Dermis blood vessel endothelial cell (primary cell): Measurements from ENCODE around the gene PSMG3. TPM values are rescaled to one million over a fixed set of nuclear protein-coding genes. Genes with fewer than 3 reads are reported as not detected.
"Not testable (repeated sequence)": the region's sequence is repeated elsewhere in the genome, so short reads cannot be mapped to it uniquely, and the experiment has no call there.

ENCODE experiments used
- DNase-seq: peaks from one replicate; pipeline ENCODE4 v3.0.0; 2010
- total RNA-seq: library from RNA; depleted of rRNA; stranded (reverse); fragments of >200 nt; gene quantifications from 2 replicates; pipeline ENCODE4 v1.2.3, GENCODE V29; 2014

PSMG3 gene
- total RNA-seq, 1 donor from 2014 or later: 20.1 TPM

DNA sequence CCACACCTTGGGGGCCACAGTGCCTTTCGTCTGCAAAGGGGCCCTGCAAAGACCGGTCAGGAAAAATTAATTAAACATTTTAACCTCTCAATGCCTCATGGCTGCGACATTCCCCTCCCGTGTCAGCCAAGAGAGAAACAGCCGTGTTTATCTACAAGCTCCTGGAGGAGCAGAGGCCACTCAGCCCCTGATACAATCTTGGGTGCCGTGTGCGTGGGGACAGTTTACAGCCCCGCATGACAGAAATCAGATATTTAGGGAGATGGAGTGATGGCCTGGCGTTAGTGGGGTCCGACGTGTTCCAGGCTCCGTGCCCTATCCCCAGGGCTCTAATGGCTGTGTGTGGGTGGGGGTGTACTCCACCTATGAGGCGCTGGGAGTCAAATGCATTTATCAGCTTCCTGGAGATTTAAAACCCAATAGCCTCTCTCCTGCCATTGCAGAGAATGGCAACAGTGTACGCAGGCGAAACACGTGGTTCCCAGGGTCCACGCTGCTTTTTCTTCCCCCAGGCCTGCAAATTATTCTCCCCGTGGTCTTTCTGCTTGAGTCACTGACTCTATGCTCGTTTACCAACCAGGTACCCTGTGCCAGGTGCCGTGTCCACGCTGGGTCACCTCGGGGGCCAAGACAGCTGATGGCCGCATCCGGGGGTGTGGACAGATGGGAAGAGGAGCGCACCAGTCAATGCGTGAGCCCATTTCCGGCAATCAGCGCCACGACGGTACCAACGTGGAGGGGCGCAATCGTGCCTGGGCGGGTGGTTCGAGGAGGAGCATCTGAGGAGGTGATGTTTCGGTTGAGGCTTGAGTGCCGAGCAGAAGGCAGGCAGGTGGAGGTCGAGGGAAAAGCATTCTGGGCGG lies 26.6 kb upstream of the PSMG3 start:
- no peak for DNase-seq

DNA sequence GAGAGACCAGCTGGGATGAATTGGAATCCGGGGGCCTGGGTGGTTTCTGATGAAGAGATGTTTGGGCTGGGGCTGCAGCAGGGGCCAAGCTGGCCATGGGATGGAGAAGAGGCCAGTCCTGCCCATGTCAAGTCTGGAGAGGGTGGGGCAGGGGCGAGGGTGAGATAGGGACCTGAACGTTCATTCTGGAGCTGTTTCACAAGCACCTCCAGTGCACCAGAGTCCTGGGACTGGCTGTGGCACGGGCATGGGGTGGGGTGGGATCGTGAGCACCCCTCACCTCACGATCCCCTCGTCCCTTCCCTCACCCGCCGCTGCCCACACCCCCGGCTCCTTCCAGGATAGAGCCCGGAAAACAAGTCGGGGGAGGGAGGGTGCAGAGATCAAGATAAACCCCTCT lies 25.8 kb upstream of the PSMG3 start:
- no peak for DNase-seq

- DNase-seq: no peak
Measured at GRCh38 chr7:1595027-1595426, 25.2 kb upstream of the PSMG3 start.

DNA sequence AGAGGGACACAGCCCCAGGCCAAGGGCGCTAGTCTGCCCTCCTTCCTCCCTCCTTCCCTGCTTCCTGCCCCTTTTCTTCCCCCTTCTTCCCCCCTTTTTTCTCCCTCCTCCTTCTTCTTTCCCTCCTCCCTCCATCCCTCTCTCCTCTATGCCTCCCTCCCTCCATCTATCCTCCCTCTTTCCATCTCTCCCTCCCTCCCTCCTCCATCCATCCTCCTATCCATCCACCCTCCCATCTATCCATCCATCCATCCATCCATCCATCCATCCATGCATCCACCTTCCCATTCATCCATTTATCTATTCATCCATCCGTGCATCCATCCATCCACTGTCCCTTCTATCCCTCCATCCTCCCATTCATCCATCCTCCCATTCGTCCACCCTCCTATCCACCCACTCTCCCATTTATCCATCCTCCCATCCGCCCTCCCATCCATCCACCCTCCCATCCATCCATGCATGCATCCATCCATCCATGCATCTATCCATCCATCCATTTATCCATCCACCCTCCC lies 24.1 kb upstream of the PSMG3 start:
- no peak for DNase-seq

DNA sequence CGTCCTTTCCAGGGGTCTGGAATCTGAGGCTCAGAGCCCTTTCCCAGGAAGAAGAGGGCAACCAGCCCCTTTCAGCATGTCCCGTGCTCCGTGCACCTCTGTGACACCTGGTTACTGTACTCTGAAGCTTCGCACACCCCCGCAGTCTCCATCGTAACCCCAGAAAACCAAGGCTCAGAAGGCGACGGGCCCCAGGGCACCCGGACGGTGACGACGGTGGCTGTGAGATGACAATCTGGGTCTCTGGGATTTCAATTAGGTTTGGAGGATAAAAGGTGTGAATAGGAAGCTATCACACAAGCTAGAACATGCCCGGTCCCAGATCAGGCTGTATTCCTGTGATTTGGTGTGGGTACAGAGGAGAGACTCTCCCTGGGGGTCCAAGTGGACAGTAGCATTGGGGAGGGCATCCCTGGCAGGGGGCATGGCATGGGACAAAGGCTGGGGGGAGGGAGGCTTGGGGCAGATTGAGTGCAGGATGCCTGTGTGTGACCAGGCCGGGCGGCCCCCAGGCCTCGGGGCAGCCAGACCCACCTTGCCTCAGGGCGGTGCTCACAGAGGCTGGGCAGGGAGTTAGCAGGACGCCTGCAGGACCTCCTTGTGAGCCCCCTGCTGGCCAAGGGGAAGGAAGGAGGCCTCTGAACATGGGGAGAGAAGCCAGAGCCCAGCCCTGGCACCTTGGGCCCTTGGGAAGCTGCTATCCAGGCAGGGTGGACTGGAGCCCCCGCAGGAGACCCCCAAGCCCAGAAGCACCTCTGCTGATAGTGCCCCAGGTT lies 23.4 kb upstream of the PSMG3 start:
- peak; percentile 30 for DNase-seq

DNA sequence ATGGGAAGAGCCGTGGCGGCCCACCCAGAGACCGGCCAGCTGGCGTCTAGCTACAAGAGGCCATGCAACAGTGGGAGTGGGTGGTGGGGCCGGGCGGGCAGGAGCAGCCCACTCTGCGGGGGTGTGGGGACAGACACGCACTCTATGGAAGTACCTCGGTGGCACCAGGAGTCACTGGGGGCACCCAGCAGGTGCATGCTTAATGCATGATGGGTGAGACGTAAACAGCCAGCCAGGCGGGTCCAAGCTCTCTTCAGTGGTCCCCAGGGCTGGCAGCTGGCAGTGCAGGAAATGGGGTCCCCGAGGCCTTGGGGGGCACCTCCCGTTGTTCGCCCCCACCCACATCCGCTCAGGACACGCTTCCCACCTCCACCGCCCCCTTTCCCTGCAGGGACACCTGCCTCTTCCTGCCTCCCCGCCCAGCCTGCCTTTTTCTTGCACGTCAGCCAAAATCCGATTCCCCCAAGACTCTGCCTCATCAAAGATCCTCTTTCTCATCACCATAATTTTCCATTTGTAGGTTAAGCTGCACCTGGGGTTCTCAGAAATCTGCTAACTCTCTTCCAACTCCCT lies 22.6 kb upstream of the PSMG3 start:
- DNase-seq: no peak

GRCh38 chr7:1591876-1592275 lies 22.0 kb upstream of the PSMG3 start:
- DNase-seq: no peak

- DNase-seq: no peak
Measured at GRCh38 chr7:1591396-1591795, 21.6 kb upstream of the PSMG3 start.

DNA sequence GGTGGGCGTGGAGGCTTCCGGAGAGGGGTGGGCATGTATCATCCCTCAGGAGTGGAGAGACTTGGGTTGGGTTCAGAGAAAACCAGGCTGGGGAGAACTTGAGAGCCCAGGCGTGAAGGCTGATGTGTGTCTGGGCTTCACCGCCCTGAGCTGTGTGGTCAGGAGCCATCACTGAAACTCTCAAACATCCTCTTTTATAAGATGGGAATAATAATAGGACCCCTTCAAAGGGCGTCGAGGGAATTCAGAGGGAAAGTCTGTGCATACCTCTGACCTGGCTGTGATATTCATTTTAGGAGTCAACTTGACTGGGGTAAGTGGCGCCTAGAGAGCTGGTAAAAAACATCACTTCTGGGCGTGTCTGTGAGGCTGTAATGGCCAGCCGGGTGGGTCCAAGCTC lies 21.1 kb upstream of the PSMG3 start:
- no peak for DNase-seq

DNA sequence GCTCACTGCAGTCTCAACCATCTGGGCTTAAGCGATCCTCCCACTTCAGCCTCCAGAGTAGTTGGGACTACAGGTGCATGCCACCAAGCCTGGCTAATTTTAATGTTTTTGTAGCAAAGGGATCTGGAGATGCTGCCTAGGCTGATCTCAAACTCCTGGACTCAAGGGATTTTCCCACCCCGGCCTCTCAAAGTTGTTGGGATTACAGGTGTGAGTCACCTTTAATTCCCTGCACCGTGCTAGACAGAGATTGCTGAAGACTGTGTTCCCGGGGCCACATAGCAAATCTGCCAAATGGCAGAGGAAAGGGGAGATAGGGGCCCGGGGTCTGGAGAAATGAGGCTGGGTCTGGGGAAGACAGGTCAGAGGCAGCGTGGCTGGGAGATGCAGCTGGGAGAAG lies 20.6 kb upstream of the PSMG3 start:
- no peak for DNase-seq

- no peak for DNase-seq
Measured at GRCh38 chr7:1588978-1589377, 19.1 kb upstream of the PSMG3 start.

- DNase-seq: no peak
Measured at GRCh38 chr7:1587738-1588137, 17.9 kb upstream of the PSMG3 start.

DNA sequence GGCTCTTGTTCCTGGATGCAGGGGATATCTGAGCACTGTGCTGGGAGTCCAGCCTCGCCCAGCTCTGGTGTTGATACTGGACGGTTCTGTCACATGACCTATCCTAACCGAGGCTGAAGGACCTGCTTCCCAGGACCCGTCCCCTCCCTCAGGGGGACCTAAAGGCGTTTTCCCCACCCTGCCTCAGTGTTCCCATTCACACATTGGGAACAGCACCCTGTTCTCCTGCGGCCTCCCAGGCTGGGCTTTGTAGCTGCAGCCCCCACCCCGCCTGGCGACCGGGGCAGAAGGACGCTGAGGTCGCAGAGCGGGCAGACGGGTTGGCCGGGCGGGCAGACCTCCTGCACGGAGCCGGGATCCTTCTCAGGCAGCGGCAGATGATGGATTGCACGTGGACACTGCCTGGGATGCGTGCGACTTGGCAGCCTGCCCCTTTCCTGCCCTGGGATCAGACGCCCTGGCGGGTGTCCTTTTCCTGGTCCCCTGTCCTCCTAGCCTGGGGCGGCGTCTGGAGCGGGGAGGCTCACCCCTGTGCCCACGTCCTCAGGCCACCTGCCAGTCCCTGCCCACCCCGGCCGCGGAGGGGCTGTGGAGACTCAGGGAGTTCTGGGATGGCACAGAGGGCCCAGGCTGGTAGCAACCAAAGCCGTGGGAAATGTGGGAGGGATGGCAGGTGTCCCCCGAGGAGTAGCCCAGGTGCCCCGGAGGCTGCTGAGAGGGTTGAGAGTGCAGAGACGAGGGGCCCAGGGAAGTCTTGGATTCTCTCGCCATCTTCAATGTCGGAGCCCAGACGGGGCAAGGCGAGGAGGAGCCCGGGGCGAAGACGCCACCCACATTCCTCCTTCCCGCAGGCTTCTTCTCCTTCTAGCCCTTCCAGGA lies 17.2 kb upstream of the PSMG3 start:
- DNase-seq: no peak

DNA sequence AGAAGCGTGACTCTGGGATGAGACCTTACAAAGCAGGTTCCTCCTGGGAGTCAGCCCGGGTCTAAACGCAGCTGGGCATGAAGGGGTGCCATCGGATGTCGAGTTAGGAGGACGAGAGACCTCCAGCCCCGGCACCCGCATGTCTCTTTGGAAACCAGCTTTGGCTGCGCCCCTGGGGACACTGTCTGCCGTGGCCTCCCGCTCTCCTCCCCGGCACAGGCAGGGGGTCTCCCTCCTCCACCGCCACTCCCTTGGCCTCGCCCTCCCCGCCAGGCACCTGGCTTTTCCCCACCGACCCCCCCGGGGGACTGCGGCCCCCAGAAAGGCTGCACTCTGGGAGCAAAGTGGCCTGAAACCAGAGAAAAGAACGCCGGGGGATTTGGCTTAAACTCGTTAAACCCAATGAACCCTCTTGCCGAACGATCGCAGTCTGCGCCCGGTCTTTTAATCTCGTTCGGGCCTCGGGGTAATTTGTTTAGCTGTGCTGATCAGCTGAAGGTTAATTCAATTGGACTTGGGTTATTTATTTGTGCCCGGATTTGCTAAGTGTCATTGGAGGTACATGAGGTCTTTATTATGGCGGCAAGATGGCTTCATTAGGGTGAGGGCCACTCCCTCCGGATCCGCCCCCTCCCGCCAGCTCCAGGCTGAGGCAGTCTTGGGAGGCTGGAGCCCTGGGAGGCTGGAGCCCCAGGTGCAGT lies 16.4 kb upstream of the PSMG3 start:
- no peak for DNase-seq

GRCh38 chr7:1585142-1585981 lies 15.5 kb upstream of the PSMG3 start:
- no peak for DNase-seq

DNA sequence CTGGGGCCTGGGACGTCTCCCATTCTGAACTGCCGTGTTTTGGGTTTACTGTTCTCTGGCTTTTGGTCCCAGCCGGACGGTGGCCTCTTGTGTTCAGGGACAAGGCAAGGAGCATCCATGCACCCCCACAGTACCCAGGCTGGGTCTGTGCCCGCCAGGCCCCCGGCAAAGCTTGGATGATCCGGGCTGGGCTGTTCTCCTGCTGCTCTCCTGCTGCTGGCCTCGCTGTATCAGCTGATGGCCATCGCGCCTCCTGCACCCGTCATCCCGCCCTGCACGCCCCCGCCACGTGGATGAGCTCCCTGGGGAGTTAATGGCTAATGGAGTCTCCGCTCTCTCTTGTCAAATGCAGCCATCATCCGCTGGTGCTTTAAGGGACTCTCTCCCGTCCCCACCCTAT lies 14.9 kb upstream of the PSMG3 start:
- DNase-seq: no peak

GRCh38 chr7:1583241-1583930 lies 13.6 kb upstream of the PSMG3 start:
- DNase-seq: not testable (repeated sequence)

- DNase-seq: no peak
Measured at GRCh38 chr7:1580422-1581030, 10.7 kb upstream of the PSMG3 start.
